Testis (tissue), 3 donors: Measurements from ENCODE around the gene MICB. TPM values are rescaled to one million over a fixed set of nuclear protein-coding genes. Genes with fewer than 3 reads are reported as not detected.
"Not testable (repeated sequence)": the region's sequence is repeated elsewhere in the genome, so short reads cannot be mapped to it uniquely, and the experiment has no call there.

ENCODE experiments used
- DNase-seq: peaks from one replicate; pipeline ENCODE4 v3.0.0-alpha.2; 2019
- H3K27ac ChIP-seq, 2 donors: fragments of 200-600 bp; sonication (generic); one replicate each; pipeline ENCODE4 v1.5.1; 2019
- H3K27me3 ChIP-seq: fragments of 200-600 bp; sonication (generic); one replicate; pipeline ENCODE4 v1.5.1; 2019
- H3K36me3 ChIP-seq: fragments of 200-600 bp; sonication (generic); one replicate; pipeline ENCODE4 v1.5.1; 2017; ENCODE audit warnings: low read depth; ENCODE audit errors: missing control alignments
- H3K4me1 ChIP-seq: fragments of 200-600 bp; sonication (generic); one replicate; pipeline ENCODE4 v1.5.1; 2019
- H3K4me3 ChIP-seq, 2 donors: fragments of 200-600 bp; sonication (generic); one replicate each; pipeline ENCODE4 v1.5.1; 2017 to 2019
- H3K9me3 ChIP-seq: fragments of 200-600 bp; sonication (generic); one replicate; pipeline ENCODE4 v1.5.1; 2017
- POLR2A ChIP-seq: fragments of 450-650 bp; IDR thresholded peaks from one replicate; pipeline ENCODE4 v1.6.1; 2017; ENCODE audit warnings: antibody characterized with exemption, mild to moderate bottlenecking, moderate library complexity
- WGBS, 2 donors: methylation state at CpG; one replicate each; pipeline ENCODE4 v1.1.5; 2018; 5-methylcytosine and 5-hydroxymethylcytosine counted together
- intact Hi-C: fragments of 100-400 bp; cut with DNase I; formaldehyde crosslinking; loops from one replicate; pipeline ENCODE4 v1.15.1; 2023; ENCODE audit warnings: low total_unique reads
- polyA plus RNA-seq: library from polyadenylated mRNA; stranded (reverse); fragments of 350-450 nt; fragmentation: Illumina TruSeq; extraction: RNeasy Lipid Tissue Mini Kit (QIAGEN cat#74804); gene quantifications from one replicate; pipeline ENCODE4 v1.2.3, GENCODE V29; 2014; ENCODE audit warnings: low read depth, low replicate concordance; ENCODE audit not compliant: insufficient read depth
- total RNA-seq, 2 donors: library from RNA; depleted of rRNA; stranded (reverse); fragments of >200 nt; gene quantifications; one replicate each; pipeline ENCODE4 v1.2.3, GENCODE V29; 2016
- TF ChIP-seq, protein P1 (sequence below), 3 experiments: fragments of 450-650 bp in 2 of 3; fragments of 200-600 bp in 1 of 3; sonication (generic) in 1 of 3; IDR thresholded peaks; one replicate each; pipeline ENCODE4 v1.5.1; 2016 to 2019; ENCODE audit warnings: antibody characterized with exemption in 3 of 3, mild to moderate bottlenecking in 2 of 3, moderate library complexity in 1 of 3

MICB gene
- total and polyA plus RNA-seq, 3 donors from 2014 or later = 4.1 to 5.4 (median 4.4) TPM

DNA sequence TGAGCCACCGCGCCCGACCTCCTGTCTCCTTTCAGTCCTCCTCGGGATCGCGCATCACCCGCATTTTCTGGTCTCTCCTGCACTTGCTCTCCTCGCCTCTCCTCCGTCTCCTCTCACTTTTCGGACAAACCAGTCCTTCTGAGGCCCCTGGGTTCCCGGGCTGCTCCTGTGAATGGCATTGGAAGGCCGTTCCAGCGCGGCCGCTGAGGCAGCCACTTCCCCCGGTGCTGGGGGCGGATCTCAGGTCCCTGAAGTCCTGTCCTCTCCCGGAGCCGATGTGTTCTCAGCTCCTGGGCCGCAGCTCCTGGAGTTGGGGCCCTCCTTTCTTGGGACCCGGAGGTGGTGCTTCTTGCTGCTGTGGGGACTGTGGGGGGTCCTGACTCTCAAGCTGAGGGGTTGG lies 803 bp downstream of the MICB start:
- Histone ChIP-seq H3K27me3 (no peaks in the 10 kb centered on the region), H3K36me3 (no peaks in the 10 kb centered on the region), H3K9me3 (no peaks in the 10 kb centered on the region), H3K4me1 (peaks cover 6% of the 10 kb centered on the region), H3K27ac (no peak overlapping the region), H3K4me3 (no peak overlapping the region)
- 7% methylated on average over 20 to 21 of the region's 21 CpGs for WGBS, 2 donors
- DNase-seq = no peak
- intact Hi-C loops = no loop called here
- no peak for TF ChIP-seq POLR2A
- TF ChIP-seq, protein P1, sequence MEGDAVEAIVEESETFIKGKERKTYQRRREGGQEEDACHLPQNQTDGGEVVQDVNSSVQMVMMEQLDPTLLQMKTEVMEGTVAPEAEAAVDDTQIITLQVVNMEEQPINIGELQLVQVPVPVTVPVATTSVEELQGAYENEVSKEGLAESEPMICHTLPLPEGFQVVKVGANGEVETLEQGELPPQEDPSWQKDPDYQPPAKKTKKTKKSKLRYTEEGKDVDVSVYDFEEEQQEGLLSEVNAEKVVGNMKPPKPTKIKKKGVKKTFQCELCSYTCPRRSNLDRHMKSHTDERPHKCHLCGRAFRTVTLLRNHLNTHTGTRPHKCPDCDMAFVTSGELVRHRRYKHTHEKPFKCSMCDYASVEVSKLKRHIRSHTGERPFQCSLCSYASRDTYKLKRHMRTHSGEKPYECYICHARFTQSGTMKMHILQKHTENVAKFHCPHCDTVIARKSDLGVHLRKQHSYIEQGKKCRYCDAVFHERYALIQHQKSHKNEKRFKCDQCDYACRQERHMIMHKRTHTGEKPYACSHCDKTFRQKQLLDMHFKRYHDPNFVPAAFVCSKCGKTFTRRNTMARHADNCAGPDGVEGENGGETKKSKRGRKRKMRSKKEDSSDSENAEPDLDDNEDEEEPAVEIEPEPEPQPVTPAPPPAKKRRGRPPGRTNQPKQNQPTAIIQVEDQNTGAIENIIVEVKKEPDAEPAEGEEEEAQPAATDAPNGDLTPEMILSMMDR (IDR thresholded peaks at IDR 0.05) = no peak

DNA sequence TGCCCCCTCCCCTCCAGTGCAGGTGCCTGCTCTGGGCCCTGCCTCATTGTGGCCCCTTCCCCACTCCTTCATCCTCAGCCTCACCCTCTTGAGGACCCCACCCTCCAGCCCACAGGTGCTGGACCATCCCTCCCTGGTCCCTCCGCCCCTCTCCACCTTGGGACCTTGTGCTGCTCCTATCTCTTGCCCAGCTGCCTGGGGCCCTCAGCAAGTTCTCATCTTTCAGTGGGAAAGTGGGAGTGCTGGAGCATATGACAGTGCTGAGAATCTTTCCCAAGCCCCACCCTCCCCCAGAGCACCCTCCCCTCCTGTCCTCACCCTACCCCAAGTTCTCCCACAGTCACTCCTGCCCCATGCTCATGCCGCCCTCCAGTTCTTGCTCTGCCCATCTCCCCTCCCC lies 1.7 kb downstream of the MICB start:
- intact Hi-C loops, H3K4me3 ChIP-seq, H3K9me3 ChIP-seq, H3K27me3 ChIP-seq, H3K4me1 ChIP-seq, H3K36me3 ChIP-seq, H3K27ac ChIP-seq, DNase-seq: not testable (repeated sequence)
- WGBS, 2 donors = 58 to 70% methylated on average over 2 of the region's 2 CpGs

DNA sequence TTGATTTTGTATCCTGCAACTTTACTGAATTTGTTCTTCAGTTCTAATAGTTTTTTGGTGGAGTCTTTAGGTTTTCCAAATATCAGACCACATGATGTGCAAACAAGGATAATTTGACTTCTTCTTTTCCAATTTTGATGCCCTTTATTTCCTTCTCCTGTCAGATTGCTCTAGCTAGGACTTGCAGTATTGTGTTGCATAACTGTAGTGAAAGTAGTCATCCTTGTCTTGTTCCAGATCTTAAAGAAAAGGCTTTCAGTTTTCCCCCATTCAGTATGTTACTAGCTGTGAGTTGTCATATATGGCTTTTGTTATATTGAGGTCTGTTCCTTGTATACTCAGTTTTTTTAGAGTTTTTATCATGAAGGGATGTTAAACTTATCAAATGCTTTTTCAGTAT lies 4.6 kb downstream of the MICB start:
- DNase-seq = no peak
- Histone ChIP-seq H3K4me3 (no peak overlapping the region), H3K9me3 (no peaks in the 10 kb centered on the region), H3K4me1 (peaks cover 2% of the 10 kb centered on the region), H3K36me3 (no peaks in the 10 kb centered on the region), H3K27ac (no peak overlapping the region), H3K27me3 (no peaks in the 10 kb centered on the region)
- TF ChIP-seq POLR2A = no peak
- TF ChIP-seq, protein P1 (IDR thresholded peaks at IDR 0.05) = no peak
- intact Hi-C loops = no loop called here

DNA sequence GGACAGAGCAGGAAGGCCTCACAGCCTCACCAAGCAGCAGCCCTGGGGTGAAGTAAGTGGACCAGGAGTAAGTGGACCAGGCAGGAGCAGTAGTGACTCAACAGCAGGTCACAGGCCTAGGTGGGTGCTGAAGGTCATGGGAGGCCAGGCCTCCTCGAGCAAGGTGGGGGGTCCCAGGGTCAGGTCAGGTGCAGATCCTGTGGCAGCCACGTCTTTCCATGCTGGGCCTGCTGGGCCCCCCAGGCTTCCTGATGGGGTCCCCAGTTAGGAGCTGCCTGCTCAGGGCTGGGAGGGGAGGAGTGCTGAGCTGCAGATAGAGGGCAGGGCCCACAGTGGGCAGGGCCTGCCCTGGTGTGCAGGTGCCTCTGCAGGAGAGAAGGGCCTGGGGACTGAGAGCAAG lies 11.1 kb downstream of the MICB start:
- H3K9me3 ChIP-seq, H3K4me3 ChIP-seq, intact Hi-C loops, DNase-seq, H3K36me3 ChIP-seq, H3K4me1 ChIP-seq, H3K27me3 ChIP-seq, H3K27ac ChIP-seq: not testable (repeated sequence)
- WGBS, 2 donors = 43 to 44% methylated on average over 2 of the region's 2 CpGs

DNA sequence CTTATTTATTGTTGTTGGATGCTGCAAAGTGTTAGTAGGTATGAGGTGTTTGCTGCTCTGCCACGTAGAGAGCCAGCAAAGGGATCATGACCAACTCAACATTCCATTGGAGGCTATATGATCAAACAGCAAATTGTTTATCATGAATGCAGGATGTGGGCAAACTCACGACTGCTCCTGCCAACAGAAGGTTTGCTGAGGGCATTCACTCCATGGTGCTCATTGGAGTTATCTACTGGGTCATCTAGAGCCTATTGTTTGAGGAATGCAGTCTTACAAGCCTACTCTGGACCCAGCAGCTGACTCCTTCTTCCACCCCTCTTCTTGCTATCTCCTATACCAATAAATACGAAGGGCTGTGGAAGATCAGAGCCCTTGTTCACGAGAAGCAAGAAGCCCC lies 12.1 kb downstream of the MICB start:
- H3K27me3 ChIP-seq = no peaks in the 10 kb centered on the region
- H3K36me3 ChIP-seq = no peaks in the 10 kb centered on the region
- no peak for DNase-seq
- TF ChIP-seq POLR2A = no peak
- TF ChIP-seq, protein P1 (IDR thresholded peaks at IDR 0.05) = no peak
- intact Hi-C loops = no loop called here
- H3K9me3 ChIP-seq = no peaks in the 10 kb centered on the region
- H3K27ac ChIP-seq = no peak overlapping the region
- H3K4me1 ChIP-seq = no peaks in the 10 kb centered on the region
- WGBS, 2 donors = 82 to 92% methylated on average over 4 of the region's 4 CpGs
- no peak overlapping the region for H3K4me3 ChIP-seq

DNA sequence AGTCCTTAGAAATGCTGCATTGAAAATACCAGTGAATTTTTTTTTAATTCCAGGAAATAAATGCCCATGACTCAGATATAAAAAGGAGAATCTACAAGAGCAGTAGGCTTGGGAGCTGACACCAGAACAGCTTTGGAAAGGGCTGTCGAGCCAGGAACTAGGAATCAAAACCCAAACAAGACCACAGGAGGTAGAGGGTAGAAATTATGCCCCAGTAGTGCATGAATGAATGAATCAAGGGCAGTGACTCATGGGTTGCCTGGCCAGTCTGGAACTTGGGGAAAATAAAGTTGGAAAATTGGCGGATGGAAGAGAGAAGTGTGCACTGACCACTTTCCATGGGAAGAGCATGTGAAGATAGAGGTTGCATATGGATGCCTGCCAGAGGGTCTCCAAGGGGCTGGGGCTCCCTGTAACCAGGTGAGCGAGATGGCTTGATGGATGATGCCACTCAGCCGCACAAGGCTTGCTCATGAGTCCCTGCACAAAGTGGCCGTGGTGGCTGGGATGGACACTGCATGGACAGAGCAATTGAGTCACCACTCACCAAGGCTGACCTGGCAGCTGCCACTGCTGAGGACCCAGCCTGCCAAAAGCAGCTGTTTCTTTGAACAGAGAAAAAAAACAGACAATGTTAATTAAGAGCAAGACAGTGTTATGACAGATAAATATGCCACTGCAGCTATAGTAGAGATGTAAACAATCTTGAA lies 15.7 kb downstream of the MICB start:
- no peak for DNase-seq
- H3K27me3 ChIP-seq = no peaks in the 10 kb centered on the region
- TF ChIP-seq POLR2A = no peak
- TF ChIP-seq, protein P1 (IDR thresholded peaks at IDR 0.05) = no peak
- H3K4me3 ChIP-seq = no peak overlapping the region
- intact Hi-C loops = no loop called here
- no peak overlapping the region for H3K27ac ChIP-seq
- 86 to 89% methylated on average over 4 of the region's 5 CpGs for WGBS, 2 donors
- no peaks in the 10 kb centered on the region for H3K36me3 ChIP-seq
- H3K4me1 ChIP-seq = no peaks in the 10 kb centered on the region
- no peaks in the 10 kb centered on the region for H3K9me3 ChIP-seq
